Naive thymus-derived CD4-positive, alpha-beta T cell (primary cell): Measurements from ENCODE around the gene LYZL2. TPM values are rescaled to one million over a fixed set of nuclear protein-coding genes. Genes with fewer than 3 reads are reported as not detected.
"Not testable (repeated sequence)": the region's sequence is repeated elsewhere in the genome, so short reads cannot be mapped to it uniquely, and the experiment has no call there.

Experiments
- ATAC-seq: fragments of 150-1000 bp; cut with Tn5 transposase; 2 replicates; pipeline ENCODE4 v1.10.0; 2021; ENCODE audit warnings: mild to moderate bottlenecking, moderate library complexity
- CTCF ChIA-PET: fragments of 350-600 bp; sonication (Branson Sonifier 250); formaldehyde crosslinking; loops from one replicate; lab custom pipeline; 2021; ENCODE audit warnings: antibody characterized with exemption; lab: Charles Lee
- POLR2A ChIA-PET: fragments of 350-600 bp; sonication (Branson Sonifier 250); formaldehyde crosslinking; loops from one replicate; lab custom pipeline; 2021; ENCODE audit warnings: antibody characterized with exemption, inconsistent platforms; lab: Charles Lee
- DNase-seq, 9 donors: peaks; one replicate each; pipeline versions ENCODE4 v3.0.0 to v3.0.0-alpha.2; 2020 to 2022; ENCODE audit warnings: mixed read lengths in 1 of 9
- H3K27ac ChIP-seq: one replicate; pipeline ENCODE4 v1.7.0; 2013; ENCODE audit warnings: mild to moderate bottlenecking, low read depth, low read length, moderate library complexity
- H3K27me3 ChIP-seq, 2 donors: one replicate each; pipeline ENCODE4 v1.7.0; 2013; ENCODE audit warnings: low read length in 2 of 2, mild to moderate bottlenecking in 2 of 2, moderate library complexity in 2 of 2; ENCODE audit not compliant: control insufficient read depth in 2 of 2, insufficient read depth in 2 of 2
- H3K36me3 ChIP-seq, 3 experiments: 1 replicate in 2 of 3; 2 replicates in 1 of 3; pipeline ENCODE4 v1.7.0; 2013; ENCODE audit warnings: low read length in 3 of 3, mild to moderate bottlenecking in 3 of 3, moderate library complexity in 1 of 3; ENCODE audit not compliant: insufficient read depth in 3 of 3, control insufficient read depth in 2 of 3
- H3K4me1 ChIP-seq, 2 donors: one replicate each; pipeline ENCODE4 v1.7.0; 2013; ENCODE audit warnings: low read length in 2 of 2, mild to moderate bottlenecking in 2 of 2, moderate library complexity in 1 of 2; ENCODE audit not compliant: control insufficient read depth in 2 of 2, insufficient read depth in 2 of 2
- H3K4me3 ChIP-seq: 2 replicates; pipeline ENCODE4 v1.7.0; 2013; ENCODE audit warnings: mild to moderate bottlenecking, low read length
- H3K9me3 ChIP-seq, 3 experiments: 1 replicate in 2 of 3; 2 replicates in 1 of 3; pipeline ENCODE4 v1.7.0; 2013; ENCODE audit warnings: low read length in 3 of 3; ENCODE audit not compliant: control insufficient read depth in 2 of 3
- H3K27ac Mint-ChIP-seq, 9 donors: one replicate each; pipeline ENCODE4 v1.8.0; 2020 to 2022; ENCODE audit warnings: mixed read lengths in 9 of 9, mild to moderate bottlenecking in 8 of 9, moderate library complexity in 5 of 9, inconsistent platforms in 2 of 9
- H3K27me3 Mint-ChIP-seq, 5 donors: one replicate each; pipeline ENCODE4 v1.8.0; 2021 to 2022; ENCODE audit warnings: mixed read lengths in 5 of 5, mild to moderate bottlenecking in 1 of 5
- H3K36me3 Mint-ChIP-seq, 5 donors: one replicate each; pipeline ENCODE4 v1.8.0; 2020 to 2022; ENCODE audit warnings: mixed read lengths in 5 of 5, mild to moderate bottlenecking in 3 of 5, inconsistent platforms in 1 of 5
- H3K4me1 Mint-ChIP-seq, 7 donors: one replicate each; pipeline ENCODE4 v1.8.0; 2020 to 2022; ENCODE audit warnings: mixed read lengths in 7 of 7, mild to moderate bottlenecking in 3 of 7, inconsistent platforms in 1 of 7
- H3K4me3 Mint-ChIP-seq, 10 donors: one replicate each; pipeline ENCODE4 v1.8.0; 2020 to 2022; ENCODE audit warnings: mild to moderate bottlenecking in 10 of 10, mixed read lengths in 10 of 10, moderate library complexity in 6 of 10, inconsistent platforms in 2 of 10
- H3K9me3 Mint-ChIP-seq, 11 donors: one replicate each; pipeline ENCODE4 v1.8.0; 2020 to 2022; ENCODE audit warnings: mixed read lengths in 11 of 11, mild to moderate bottlenecking in 4 of 11, inconsistent platforms in 1 of 11, moderate library complexity in 1 of 11
- intact Hi-C, 2 donors: fragments of 100-400 bp; cut with micrococcal nuclease; formaldehyde crosslinking; loops; one replicate each; pipeline ENCODE4 v1.15.1; 2023
- polyA plus RNA-seq, 2 donors: library from polyadenylated mRNA; unstranded; fragments of 300-500 nt; fragmentation: Illumina TruSeq; gene quantifications; one replicate each; pipeline ENCODE4 v1.2.3, GENCODE V29; 2021
- total RNA-seq, 6 experiments: library from RNA in 5 of 6; stranded (reverse) in 5 of 6; gene quantifications; 1 replicate in 5 of 6; 2 replicates in 1 of 6; pipeline ENCODE4 v1.2.3 and lab custom pipeline; 2021 to 2026

Gene LYZL2
- total RNA-seq (not detected), polyA plus RNA-seq (not detected), total RNA-seq (lab: John Stamatoyannopoulos, UW) (not detected)

- Histone ChIP-seq H3K27ac (no peak within 1 kb of the TSS), H3K36me3 (no peaks in the 10 kb centered on the region), H3K4me3 (no peak within 1 kb of the TSS), H3K9me3 (no peaks in the 10 kb centered on the region), H3K4me1 (no peaks in the 10 kb centered on the region), H3K27me3 (no peaks in the 10 kb centered on the region)
- Mint-ChIP-seq H3K27ac (no peak within 1 kb of the TSS), H3K4me1 (no peaks in the 10 kb centered on the region), H3K36me3 (no peaks in the 10 kb centered on the region), H3K9me3 (no peaks in the 10 kb centered on the region), H3K4me3 (no peak within 1 kb of the TSS), H3K27me3 (peaks cover 3 to 40% (median 21%) of the 10 kb centered on the region in 5 donors)
- ChIA-PET CTCF (interaction anchor here (1.2 kb wide), 1 partner anchor 10 kb away, joined by 3 read pairs; no protein-coding TSS in a partner anchor), POLR2A (no interaction called here)
- no peak for ATAC-seq
- DNase-seq: no peak
- intact Hi-C loops: no loop called here
These were observed at the start of gene LYZL2 for GRCh38 chr10:30629653-30630052. Gene LYZL2, minus strand, starts transcription at chr10:30629753. Its CDS starts 2,838 bp downstream, at chr10:30626915.

GRCh38 chr10:30677616-30678015, 48.1 kb upstream of the LYZL2 start:
- intact Hi-C loops, H3K4me3 Mint-ChIP-seq, H3K27ac ChIP-seq, POLR2A ChIA-PET, H3K4me3 ChIP-seq, H3K4me1 ChIP-seq, ATAC-seq, H3K27me3 ChIP-seq, H3K9me3 ChIP-seq, H3K27ac Mint-ChIP-seq, H3K36me3 ChIP-seq, DNase-seq: not testable (repeated sequence)
- H3K27me3 Mint-ChIP-seq: peaks cover 6 to 30% (median 16%) of the 10 kb centered on the region in 5 donors
- peaks cover 0 to 15% (median 0%) of the 10 kb centered on the region in 5 donors for H3K36me3 Mint-ChIP-seq
- H3K4me1 Mint-ChIP-seq: peaks cover 0 to 17% (median 0%) of the 10 kb centered on the region in 7 donors
- CTCF ChIA-PET: interaction anchor here (0.7 kb wide), 1 partner anchor 132 kb away, joined by 3 read pairs; no protein-coding TSS in a partner anchor
- H3K9me3 Mint-ChIP-seq: peaks cover 0 to 27% (median 7%) of the 10 kb centered on the region in 11 donors

- H3K27me3 ChIP-seq, ATAC-seq, H3K4me3 ChIP-seq, H3K27ac ChIP-seq, H3K4me3 Mint-ChIP-seq, H3K4me1 ChIP-seq, POLR2A ChIA-PET, intact Hi-C loops, H3K27ac Mint-ChIP-seq, CTCF ChIA-PET, H3K36me3 ChIP-seq, DNase-seq, H3K9me3 ChIP-seq: not testable (repeated sequence)
- H3K9me3 Mint-ChIP-seq: peaks cover 0 to 27% (median 7%) of the 10 kb centered on the region in 11 donors
- peaks cover 6 to 26% (median 16%) of the 10 kb centered on the region in 5 donors for H3K27me3 Mint-ChIP-seq
- peaks cover 0 to 15% (median 0%) of the 10 kb centered on the region in 5 donors for H3K36me3 Mint-ChIP-seq
- peaks cover 0 to 12% (median 0%) of the 10 kb centered on the region in 7 donors for H3K4me1 Mint-ChIP-seq
These were observed 47.6 kb upstream of the LYZL2 start for GRCh38 chr10:30677146-30677545.

GRCh38 chr10:30675791-30676718, 46.5 kb upstream of the LYZL2 start:
- Mint-ChIP-seq H3K9me3 (peaks cover 0 to 23% (median 7%) of the 10 kb centered on the region in 11 donors), H3K36me3 (peaks cover 0 to 12% (median 0%) of the 10 kb centered on the region in 5 donors), H3K27ac (no peak overlapping the region), H3K4me3 (no peak overlapping the region), H3K4me1 (peaks cover 0 to 8% (median 0%) of the 10 kb centered on the region in 7 donors), H3K27me3 (peaks cover 3 to 15% (median 7%) of the 10 kb centered on the region in 5 donors)
- Histone ChIP-seq H3K27me3 (no peaks in the 10 kb centered on the region), H3K27ac (no peak overlapping the region), H3K4me1 (no peaks in the 10 kb centered on the region), H3K9me3 (peaks cover 0 to 5% (median 0%) of the 10 kb centered on the region in 3 experiments), H3K36me3 (no peaks in the 10 kb centered on the region), H3K4me3 (no peak overlapping the region)
- DNase-seq: no peak
- POLR2A ChIA-PET: no interaction called here
- ATAC-seq: peak; percentile 20
- CTCF ChIA-PET: no interaction called here
- intact Hi-C loops: no loop called here

- no peak for DNase-seq
- H3K4me3 ChIP-seq: no peak overlapping the region
- Mint-ChIP-seq H3K27me3 (peaks cover 3 to 11% (median 7%) of the 10 kb centered on the region in 5 donors), H3K9me3 (peaks cover 0 to 13% (median 5%) of the 10 kb centered on the region in 11 donors), H3K4me3 (no peak overlapping the region), H3K4me1 (peaks cover 0 to 13% (median 0%) of the 10 kb centered on the region in 7 donors), H3K27ac (no peak overlapping the region), H3K36me3 (peaks cover 0 to 3% (median 0%) of the 10 kb centered on the region in 5 donors)
- ChIA-PET CTCF (no interaction called here), POLR2A (no interaction called here)
- H3K27ac ChIP-seq: no peak overlapping the region
- intact Hi-C loops: loop anchor here in 1 of 2 donors (5.0 kb wide), 2 partner anchors 108 to 1133 kb away; no protein-coding TSS in a partner anchor
- no peaks in the 10 kb centered on the region for H3K36me3 ChIP-seq
- H3K4me1 ChIP-seq: no peaks in the 10 kb centered on the region
- H3K27me3 ChIP-seq: no peaks in the 10 kb centered on the region
- ATAC-seq: no peak
- peaks cover 0 to 5% (median 0%) of the 10 kb centered on the region in 3 experiments for H3K9me3 ChIP-seq
These were observed 45.2 kb upstream of the LYZL2 start for GRCh38 chr10:30674796-30675195.

GRCh38 chr10:30673262-30673661, 43.7 kb upstream of the LYZL2 start:
- H3K36me3 ChIP-seq, H3K4me1 ChIP-seq, CTCF ChIA-PET, H3K27ac Mint-ChIP-seq, H3K4me3 Mint-ChIP-seq, H3K9me3 Mint-ChIP-seq, H3K27me3 ChIP-seq, H3K4me3 ChIP-seq, ATAC-seq, DNase-seq, H3K27ac ChIP-seq, H3K9me3 ChIP-seq, POLR2A ChIA-PET, H3K36me3 Mint-ChIP-seq: not testable (repeated sequence)
- H3K4me1 Mint-ChIP-seq: peaks cover 0 to 13% (median 0%) of the 10 kb centered on the region in 7 donors
- peaks cover 0 to 16% (median 12%) of the 10 kb centered on the region in 5 donors for H3K27me3 Mint-ChIP-seq
- intact Hi-C loops: loop anchor here in 1 of 2 donors (5.0 kb wide), 2 partner anchors 109 to 1134 kb away; no protein-coding TSS in a partner anchor
